A549 (cell line): Measurements from ENCODE around the gene KCNMA1. TPM values are rescaled to one million over a fixed set of nuclear protein-coding genes. Genes with fewer than 3 reads are reported as not detected.

Experiments used
- ATAC-seq, 2 experiments: fragments of 200-7000 bp in 1 of 2; fragments of >200 bp in 1 of 2; cut with Nextera tagmentation in 1 of 2; cut with Tn5 transposase in 1 of 2; 3 replicates each; pipeline versions ENCODE4 v1.8.0 to v1.9.1; 2018 to 2020; ENCODE audit warnings: mild to moderate bottlenecking in 1 of 2, moderate library complexity in 1 of 2
- CTCF ChIA-PET: fragments of 300-600 bp; sonication (Branson Sonifier 250); formaldehyde crosslinking; extraction: SDS; loops from one replicate; lab custom pipeline; 2021; ENCODE audit warnings: antibody characterized with exemption, inconsistent platforms; lab: Yijun Ruan, JAX
- POLR2A ChIA-PET: fragments of 350-600 bp; formaldehyde crosslinking; extraction: SDS; loops from one replicate; lab custom pipeline; 2021; ENCODE audit warnings: antibody characterized with exemption, inconsistent platforms; lab: Yijun Ruan, JAX
- DNase-seq, 2 experiments: peaks; one replicate each; pipeline versions ENCODE4 v3.0.0 to v3.0.0-alpha.2; 2011 to 2016; ENCODE audit warnings: low read depth in 1 of 2, low spot score in 1 of 2
- FAIRE-seq: peaks from 2 replicates; lab custom pipeline; 2011; peaks lifted over from hg19 to GRCh38; lab: Jason Lieb, UNC
- H3K27ac ChIP-seq, 2 experiments: fragments of >200 bp; sonication (Bioruptor Twin); formaldehyde crosslinking; 3 replicates each; pipeline ENCODE4 v1.5.1; 2016 to 2017
- H3K4me1 ChIP-seq: fragments of >200 bp; sonication (Bioruptor Twin); formaldehyde crosslinking; 3 replicates; pipeline ENCODE4 v1.6.1; 2016
- H3K4me2 ChIP-seq: fragments of >200 bp; sonication (Bioruptor Twin); formaldehyde crosslinking; 3 replicates; pipeline ENCODE4 v1.6.1; 2016
- H3K4me3 ChIP-seq: fragments of >200 bp; sonication (Bioruptor Twin); formaldehyde crosslinking; 3 replicates; pipeline ENCODE4 v1.5.1; 2016
- H3K9me3 ChIP-seq: fragments of >200 bp; sonication (Bioruptor Twin); formaldehyde crosslinking; 3 replicates; pipeline ENCODE4 v1.6.1; 2016
- CBX8 ChIP-seq: fragments of 200-600 bp; sonication (generic); IDR thresholded peaks from 2 replicates; pipeline ENCODE4 v1.6.1; 2016
- CHD2 ChIP-seq: fragments of 150-350 bp; IDR thresholded peaks from 2 replicates; pipeline ENCODE4 v1.6.1; 2014; ENCODE audit warnings: low read length; ENCODE audit not compliant: partially characterized antibody
- FOSB ChIP-seq: fragments of 250-450 bp; sonication (Bioruptor Pico); IDR thresholded peaks from 2 replicates; pipeline ENCODE4 v1.5.0; 2020; ENCODE audit warnings: mild to moderate bottlenecking, moderate library complexity
- FOSL2 ChIP-seq, 2 experiments: fragments of 450-650 bp in 1 of 2; fragments of >200 bp in 1 of 2; sonication (Bioruptor Twin) in 1 of 2; formaldehyde crosslinking; IDR thresholded peaks; 2 replicates each; pipeline versions ENCODE4 v1.5.0 to v1.6.1; 2016 to 2020; ENCODE audit warnings: mild to moderate bottlenecking in 1 of 2, moderate library complexity in 1 of 2
- FOXS1 ChIP-seq: fragments of 250-450 bp; sonication (Bioruptor Pico); IDR thresholded peaks from 2 replicates; pipeline ENCODE4 v1.5.0; 2020; ENCODE audit warnings: mild to moderate bottlenecking, moderate library complexity
- GATA3 ChIP-seq: IDR thresholded peaks from 2 replicates; pipeline ENCODE4 v1.6.1; 2012; ENCODE audit warnings: borderline replicate concordance
- HES2 ChIP-seq: fragments of >200 bp; sonication (Bioruptor Twin); formaldehyde crosslinking; IDR thresholded peaks from 2 replicates; pipeline ENCODE4 v1.6.1; 2016
- HEYL ChIP-seq: fragments of 250-450 bp; sonication (Bioruptor Pico); IDR thresholded peaks from 2 replicates; pipeline ENCODE4 v1.8.0; 2021; ENCODE audit warnings: mild to moderate bottlenecking, moderate library complexity
- HMGXB4 ChIP-seq: fragments of 250-450 bp; sonication (Bioruptor Pico); IDR thresholded peaks from 2 replicates; pipeline ENCODE4 v1.5.0; 2021; ENCODE audit warnings: mild to moderate bottlenecking, moderate library complexity, borderline replicate concordance
- HOXA7 ChIP-seq: fragments of 250-450 bp; sonication (Bioruptor Pico); IDR thresholded peaks from 2 replicates; pipeline ENCODE4 v1.5.0; 2020; ENCODE audit warnings: mild to moderate bottlenecking, moderate library complexity
- JUNB ChIP-seq: fragments of >200 bp; sonication (Bioruptor Twin); formaldehyde crosslinking; IDR thresholded peaks from 2 replicates; pipeline ENCODE4 v1.6.1; 2016
- NFE2L2 ChIP-seq: fragments of 150-350 bp; conservative IDR thresholded peaks from 2 replicates; pipeline ENCODE4 v1.6.1; 2014; ENCODE audit warnings: low read length
- RCOR1 ChIP-seq: fragments of 150-350 bp; IDR thresholded peaks from 2 replicates; pipeline ENCODE4 v1.6.1; 2014; ENCODE audit warnings: antibody characterized with exemption, low read length, low read depth
- RFX5 ChIP-seq: fragments of 450-650 bp; IDR thresholded peaks from 2 replicates; pipeline ENCODE4 v1.7.1; 2014; ENCODE audit warnings: antibody characterized with exemption, mild to moderate bottlenecking, moderate library complexity
- ZFP36 ChIP-seq: fragments of 450-650 bp; IDR thresholded peaks from 2 replicates; pipeline ENCODE4 v1.6.1; 2014; ENCODE audit warnings: borderline replicate concordance; ENCODE audit not compliant: partially characterized antibody
- WGBS: methylation state at CpG from one replicate; pipeline ENCODE4 v1.1.6; 2017; ENCODE audit errors: missing lambda C conversion rate; 5-methylcytosine and 5-hydroxymethylcytosine counted together
- polyA plus RNA-seq, 4 experiments: library from polyadenylated mRNA; depleted of rRNA in 3 of 4; stranded (reverse); fragments of >200 nt; fragmentation: RNase III in 1 of 4; extraction: RNeasy Plus Mini Kit Qiagen cat#74134 plus additional on column Dnase treatment in 1 of 4; gene quantifications; 2 replicates in 3 of 4; 3 replicates in 1 of 4; pipeline ENCODE4 v1.2.3, GENCODE V29; 2011 to 2017
- TF ChIP-seq, protein P1 (sequence below): fragments of 200-600 bp; sonication (generic); IDR thresholded peaks from 2 replicates; pipeline ENCODE4 v1.6.1; 2016; ENCODE audit warnings: antibody characterized with exemption, mild to moderate bottlenecking, moderate library complexity
- TF ChIP-seq, protein P2 (sequence below): fragments of 450-650 bp; IDR thresholded peaks from 2 replicates; pipeline ENCODE4 v1.6.1; 2014; ENCODE audit warnings: antibody characterized with exemption
- TF ChIP-seq, protein P3 (sequence below): fragments of 150-350 bp; IDR thresholded peaks from 2 replicates; pipeline ENCODE4 v1.6.1; 2014; ENCODE audit warnings: low read depth, mild to moderate bottlenecking, low read length

KCNMA1 gene
- polyA plus RNA-seq, 2 of the 4 experiments (the other 2 are of a cell fraction) = 14.9 to 30.6 TPM

DNA sequence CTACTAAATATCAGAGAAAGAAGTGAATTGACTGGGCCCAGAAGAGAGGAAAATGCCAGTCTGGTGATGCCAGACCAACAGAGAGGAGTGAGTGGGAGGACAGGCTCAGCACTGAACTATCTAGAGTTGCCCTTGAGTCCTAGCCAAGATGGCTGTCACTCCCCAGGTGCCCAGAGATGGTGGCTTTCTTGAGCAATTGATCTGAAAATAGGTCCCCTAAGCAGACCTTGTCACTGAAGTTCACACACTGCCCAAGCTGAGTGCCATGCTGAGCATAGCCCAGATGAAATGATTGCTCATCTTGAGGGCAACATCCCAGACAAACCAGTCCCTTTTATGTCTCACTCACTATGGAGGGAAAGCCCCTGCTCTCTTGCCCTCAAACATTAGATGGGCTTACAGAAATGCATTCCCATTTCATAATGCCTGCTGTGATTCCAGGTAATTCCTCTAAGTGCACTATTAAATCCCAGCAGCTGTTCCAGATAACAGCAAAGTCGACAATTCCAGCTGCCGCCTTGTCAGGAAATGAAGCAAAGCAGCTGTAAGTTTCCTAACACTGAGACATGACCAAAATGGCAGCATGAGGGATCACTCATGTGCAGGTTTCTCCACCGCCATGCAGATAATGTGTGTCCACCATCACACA, 329.4 kb downstream of the KCNMA1 start:
- H3K27ac ChIP-seq = no peak overlapping the region
- H3K4me1 ChIP-seq = peaks cover 4% of the 10 kb centered on the region; the same call in 1 of the 3 replicates
- ATAC-seq = no peak
- WGBS = 91% methylated on average over 3 of the region's 3 CpGs
- no peak for TF ChIP-seq HES2
- no peak for TF ChIP-seq HEYL (CRISPR knock-in tag)
- no peak for TF ChIP-seq NFE2L2
- no peak for TF ChIP-seq RCOR1
- TF ChIP-seq CBX8 = no peak
- no peak for TF ChIP-seq HMGXB4
- no peak for TF ChIP-seq RFX5
- no peak for TF ChIP-seq FOXS1 (CRISPR knock-in tag)
- no peak for TF ChIP-seq CHD2
- TF ChIP-seq, protein P1, sequence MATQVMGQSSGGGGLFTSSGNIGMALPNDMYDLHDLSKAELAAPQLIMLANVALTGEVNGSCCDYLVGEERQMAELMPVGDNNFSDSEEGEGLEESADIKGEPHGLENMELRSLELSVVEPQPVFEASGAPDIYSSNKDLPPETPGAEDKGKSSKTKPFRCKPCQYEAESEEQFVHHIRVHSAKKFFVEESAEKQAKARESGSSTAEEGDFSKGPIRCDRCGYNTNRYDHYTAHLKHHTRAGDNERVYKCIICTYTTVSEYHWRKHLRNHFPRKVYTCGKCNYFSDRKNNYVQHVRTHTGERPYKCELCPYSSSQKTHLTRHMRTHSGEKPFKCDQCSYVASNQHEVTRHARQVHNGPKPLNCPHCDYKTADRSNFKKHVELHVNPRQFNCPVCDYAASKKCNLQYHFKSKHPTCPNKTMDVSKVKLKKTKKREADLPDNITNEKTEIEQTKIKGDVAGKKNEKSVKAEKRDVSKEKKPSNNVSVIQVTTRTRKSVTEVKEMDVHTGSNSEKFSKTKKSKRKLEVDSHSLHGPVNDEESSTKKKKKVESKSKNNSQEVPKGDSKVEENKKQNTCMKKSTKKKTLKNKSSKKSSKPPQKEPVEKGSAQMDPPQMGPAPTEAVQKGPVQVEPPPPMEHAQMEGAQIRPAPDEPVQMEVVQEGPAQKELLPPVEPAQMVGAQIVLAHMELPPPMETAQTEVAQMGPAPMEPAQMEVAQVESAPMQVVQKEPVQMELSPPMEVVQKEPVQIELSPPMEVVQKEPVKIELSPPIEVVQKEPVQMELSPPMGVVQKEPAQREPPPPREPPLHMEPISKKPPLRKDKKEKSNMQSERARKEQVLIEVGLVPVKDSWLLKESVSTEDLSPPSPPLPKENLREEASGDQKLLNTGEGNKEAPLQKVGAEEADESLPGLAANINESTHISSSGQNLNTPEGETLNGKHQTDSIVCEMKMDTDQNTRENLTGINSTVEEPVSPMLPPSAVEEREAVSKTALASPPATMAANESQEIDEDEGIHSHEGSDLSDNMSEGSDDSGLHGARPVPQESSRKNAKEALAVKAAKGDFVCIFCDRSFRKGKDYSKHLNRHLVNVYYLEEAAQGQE = no peak
- no peak for TF ChIP-seq FOSB
- TF ChIP-seq JUNB = no peak
- TF ChIP-seq, protein P2, sequence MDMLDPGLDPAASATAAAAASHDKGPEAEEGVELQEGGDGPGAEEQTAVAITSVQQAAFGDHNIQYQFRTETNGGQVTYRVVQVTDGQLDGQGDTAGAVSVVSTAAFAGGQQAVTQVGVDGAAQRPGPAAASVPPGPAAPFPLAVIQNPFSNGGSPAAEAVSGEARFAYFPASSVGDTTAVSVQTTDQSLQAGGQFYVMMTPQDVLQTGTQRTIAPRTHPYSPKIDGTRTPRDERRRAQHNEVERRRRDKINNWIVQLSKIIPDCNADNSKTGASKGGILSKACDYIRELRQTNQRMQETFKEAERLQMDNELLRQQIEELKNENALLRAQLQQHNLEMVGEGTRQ = no peak
- TF ChIP-seq, protein P3, sequence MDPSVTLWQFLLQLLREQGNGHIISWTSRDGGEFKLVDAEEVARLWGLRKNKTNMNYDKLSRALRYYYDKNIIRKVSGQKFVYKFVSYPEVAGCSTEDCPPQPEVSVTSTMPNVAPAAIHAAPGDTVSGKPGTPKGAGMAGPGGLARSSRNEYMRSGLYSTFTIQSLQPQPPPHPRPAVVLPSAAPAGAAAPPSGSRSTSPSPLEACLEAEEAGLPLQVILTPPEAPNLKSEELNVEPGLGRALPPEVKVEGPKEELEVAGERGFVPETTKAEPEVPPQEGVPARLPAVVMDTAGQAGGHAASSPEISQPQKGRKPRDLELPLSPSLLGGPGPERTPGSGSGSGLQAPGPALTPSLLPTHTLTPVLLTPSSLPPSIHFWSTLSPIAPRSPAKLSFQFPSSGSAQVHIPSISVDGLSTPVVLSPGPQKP = no peak
- TF ChIP-seq GATA3 = no peak
- TF ChIP-seq FOSL2 (IDR thresholded peaks at IDR 0.05) = no peak
- TF ChIP-seq FOSL2 (CRISPR knock-in tag; IDR thresholded peaks at IDR 0.05) = no peak
- POLR2A ChIA-PET = no interaction called here
- H3K4me3 ChIP-seq = no peak overlapping the region
- FAIRE-seq = no peak
- CTCF ChIA-PET = no interaction called here
- no peaks in the 10 kb centered on the region for H3K9me3 ChIP-seq
- no peak overlapping the region for H3K4me2 ChIP-seq
- no peak for DNase-seq

GRCh38 chr10:77306666-77307065, 330.9 kb downstream of the KCNMA1 start:
- WGBS = 66% methylated on average over 4 of the region's 4 CpGs
- Histone ChIP-seq H3K4me3 (no peak overlapping the region), H3K9me3 (no peaks in the 10 kb centered on the region), H3K4me2 (no peak overlapping the region), H3K27ac (no peak overlapping the region), H3K4me1 (peaks cover 10% of the 10 kb centered on the region)
- DNase-seq (no peak), FAIRE-seq (no peak), ATAC-seq (no peak)
- ChIA-PET POLR2A (no interaction called here), CTCF (interaction anchor here (0.6 to 1.0 kb wide), 2 partner anchors 8 to 242 kb away, joined by 3 read pairs; no protein-coding TSS in a partner anchor)
- TF ChIP-seq ZFP36 = peak; percentile 9
- TF ChIP-seq HOXA7 (CRISPR knock-in tag) = no peak
